Superior temporal gyrus (tissue), 1 donor: ENCODE measurements around the gene CLCF1.
A peak's percentile ranks its signal among the peaks of the same experiment; 100 is the strongest.

Experiments used
- DNase-seq: peaks from one replicate; pipeline ENCODE4 v3.0.0-alpha.2; 2016; ENCODE audit errors: extremely low spot score

CLCF1 gene

GRCh38 chr11:67395555-67396258 is 22.3 kb upstream of the CLCF1 start:
- no peak for DNase-seq

- DNase-seq, result no peak
These were observed 20.6 kb upstream of the CLCF1 start for GRCh38 chr11:67393990-67394389.

GRCh38 chr11:67393437-67393836 is 20.0 kb upstream of the CLCF1 start:
- DNase-seq, result no peak

GRCh38 chr11:67392183-67392715 is 18.9 kb upstream of the CLCF1 start:
- no peak for DNase-seq

GRCh38 chr11:67391304-67392182 is 18.1 kb upstream of the CLCF1 start, which contains the start of gene RAD9A:
TSS of gene RAD9A (plus strand) at chr11:67391986. CDS start at chr11:67392045, 59 bp downstream.
- peak; percentile 94 for DNase-seq

- no peak for DNase-seq
These were observed 17.5 kb upstream of the CLCF1 start for GRCh38 chr11:67390947-67391303.

GRCh38 chr11:67389477-67389876 is 16.1 kb upstream of the CLCF1 start:
- DNase-seq, result no peak

- DNase-seq, result no peak
These were observed 14.1 kb upstream of the CLCF1 start for GRCh38 chr11:67387518-67387917.

- no peak for DNase-seq
These were observed 13.7 kb upstream of the CLCF1 start for GRCh38 chr11:67387069-67387468.

GRCh38 chr11:67384851-67385366 is 11.5 kb upstream of the CLCF1 start:
- DNase-seq, result peak; percentile 49

GRCh38 chr11:67382276-67383136 is 9.1 kb upstream of the CLCF1 start:
- DNase-seq, result peak; percentile 90

GRCh38 chr11:67381244-67381972 is 8.0 kb upstream of the CLCF1 start:
- DNase-seq, result no peak

GRCh38 chr11:67379061-67380058 is 6.0 kb upstream of the CLCF1 start:
- DNase-seq, result no peak

GRCh38 chr11:67378544-67378943 is 5.1 kb upstream of the CLCF1 start:
- no peak for DNase-seq

GRCh38 chr11:67376873-67377808 is 3.7 kb upstream of the CLCF1 start:
- DNase-seq, result no peak

GRCh38 chr11:67376063-67376820 is 2.8 kb upstream of the CLCF1 start:
- DNase-seq, result no peak

- no peak for DNase-seq
These were observed 2.1 kb upstream of the CLCF1 start for GRCh38 chr11:67375320-67376055.
